Mesothelial cell of epicardium (in vitro differentiated cells): ENCODE data around the gene RUNX2. TPM values are rescaled to one million over a fixed set of nuclear protein-coding genes. Genes with fewer than 3 reads are reported as not detected.

Source experiments
- DNase-seq, 2 experiments: peaks; one replicate each; pipeline ENCODE4 v3.0.0; 2021; ENCODE audit warnings: low spot score in 2 of 2; ENCODE audit not compliant: unreplicated experiment in 2 of 2
- H3K27ac Mint-ChIP-seq: 2 replicates; pipeline ENCODE4 v1.8.0; 2021; ENCODE audit warnings: mixed read lengths
- H3K27me3 Mint-ChIP-seq: 2 replicates; pipeline ENCODE4 v1.8.0; 2021; ENCODE audit warnings: low read depth, mixed read lengths
- H3K36me3 Mint-ChIP-seq: 2 replicates; pipeline ENCODE4 v1.8.0; 2021; ENCODE audit warnings: mixed read lengths
- H3K4me1 Mint-ChIP-seq: 2 replicates; pipeline ENCODE4 v1.8.0; 2021; ENCODE audit warnings: mixed read lengths
- H3K4me3 Mint-ChIP-seq: 2 replicates; pipeline ENCODE4 v1.8.0; 2021; ENCODE audit warnings: mild to moderate bottlenecking, moderate library complexity, mixed read lengths
- H3K9me3 Mint-ChIP-seq: 2 replicates; pipeline ENCODE4 v1.8.0; 2021; ENCODE audit warnings: mixed read lengths
- total RNA-seq: library from RNA; stranded (reverse); gene quantifications from 3 replicates; pipeline ENCODE4 v1.2.1, GENCODE V29; 2021
- TF ChIP-seq, protein P1 (sequence below): fragments of 200-600 bp; sonication (generic); IDR thresholded peaks from one replicate; pipeline ENCODE4 v1.5.0; 2021; ENCODE audit warnings: antibody characterized with exemption; ENCODE audit not compliant: unreplicated experiment

RUNX2 gene
- total RNA-seq, 1 donor from 2014 or later: 4.4 TPM

DNA sequence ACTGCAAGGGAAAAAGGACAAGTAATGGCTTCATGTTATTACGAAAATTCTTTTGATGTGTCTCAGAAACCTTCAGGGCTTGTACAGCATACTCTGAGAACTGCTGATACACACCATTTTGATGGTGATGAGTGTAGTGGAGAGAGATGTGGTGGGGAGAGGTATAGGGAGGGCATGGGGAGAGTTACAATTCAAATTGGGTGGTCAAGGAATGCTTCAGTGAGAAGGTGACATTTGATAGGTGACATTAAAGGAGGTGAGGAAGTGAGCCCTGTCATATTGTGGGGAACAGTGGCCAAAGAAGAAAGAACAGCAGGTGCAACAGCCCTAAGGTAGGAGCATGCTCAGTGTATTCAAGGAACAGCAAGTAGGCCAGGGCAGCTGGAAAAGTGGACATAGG lies 368.6 kb downstream of the RUNX2 start:
- TF ChIP-seq, protein P1, sequence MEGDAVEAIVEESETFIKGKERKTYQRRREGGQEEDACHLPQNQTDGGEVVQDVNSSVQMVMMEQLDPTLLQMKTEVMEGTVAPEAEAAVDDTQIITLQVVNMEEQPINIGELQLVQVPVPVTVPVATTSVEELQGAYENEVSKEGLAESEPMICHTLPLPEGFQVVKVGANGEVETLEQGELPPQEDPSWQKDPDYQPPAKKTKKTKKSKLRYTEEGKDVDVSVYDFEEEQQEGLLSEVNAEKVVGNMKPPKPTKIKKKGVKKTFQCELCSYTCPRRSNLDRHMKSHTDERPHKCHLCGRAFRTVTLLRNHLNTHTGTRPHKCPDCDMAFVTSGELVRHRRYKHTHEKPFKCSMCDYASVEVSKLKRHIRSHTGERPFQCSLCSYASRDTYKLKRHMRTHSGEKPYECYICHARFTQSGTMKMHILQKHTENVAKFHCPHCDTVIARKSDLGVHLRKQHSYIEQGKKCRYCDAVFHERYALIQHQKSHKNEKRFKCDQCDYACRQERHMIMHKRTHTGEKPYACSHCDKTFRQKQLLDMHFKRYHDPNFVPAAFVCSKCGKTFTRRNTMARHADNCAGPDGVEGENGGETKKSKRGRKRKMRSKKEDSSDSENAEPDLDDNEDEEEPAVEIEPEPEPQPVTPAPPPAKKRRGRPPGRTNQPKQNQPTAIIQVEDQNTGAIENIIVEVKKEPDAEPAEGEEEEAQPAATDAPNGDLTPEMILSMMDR: no peak
- no peak overlapping the region for H3K27ac Mint-ChIP-seq
- H3K4me1 Mint-ChIP-seq: peaks cover 11% of the 10 kb centered on the region
- no peak overlapping the region for H3K4me3 Mint-ChIP-seq
- no peaks in the 10 kb centered on the region for H3K36me3 Mint-ChIP-seq
- H3K9me3 Mint-ChIP-seq: peaks cover 4% of the 10 kb centered on the region
- no peaks in the 10 kb centered on the region for H3K27me3 Mint-ChIP-seq
- DNase-seq: no peak

DNA sequence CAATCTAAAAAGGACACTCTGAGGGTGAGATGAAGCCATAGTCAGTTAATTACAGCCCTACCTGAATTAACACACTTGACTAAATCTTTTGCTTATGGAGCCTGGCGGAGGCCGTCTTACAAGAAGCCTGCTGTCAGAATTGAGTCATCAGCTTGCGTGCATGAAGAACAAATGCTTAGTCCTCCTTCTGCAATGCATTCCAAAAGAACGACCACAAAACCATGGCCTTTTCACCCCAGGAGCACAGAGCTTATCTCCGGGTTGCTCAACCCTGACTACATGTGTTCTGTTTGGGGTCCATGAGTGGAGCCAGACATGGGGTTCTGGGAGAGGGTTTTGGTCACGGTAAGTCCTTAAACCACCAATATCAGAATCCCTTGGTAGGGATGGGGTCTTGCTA lies 369.5 kb downstream of the RUNX2 start:
- Mint-ChIP-seq H3K36me3 (no peaks in the 10 kb centered on the region), H3K27me3 (no peaks in the 10 kb centered on the region)

GRCh38 chr6:45698046-45698445 lies 369.9 kb downstream of the RUNX2 start:
- Mint-ChIP-seq H3K36me3 (no peaks in the 10 kb centered on the region), H3K9me3 (peaks cover 4% of the 10 kb centered on the region), H3K27me3 (no peaks in the 10 kb centered on the region), H3K4me3 (no peak overlapping the region), H3K4me1 (peaks cover 11% of the 10 kb centered on the region), H3K27ac (no peak overlapping the region)
- DNase-seq: no peak
- TF ChIP-seq, protein P1: no peak

More for the DNA sequence above, 369.5 kb downstream of the RUNX2 start:
- no peak overlapping the region for H3K27ac Mint-ChIP-seq
- TF ChIP-seq, protein P1: no peak
- DNase-seq: no peak
- H3K4me3 Mint-ChIP-seq: no peak overlapping the region
- H3K4me1 Mint-ChIP-seq: peaks cover 11% of the 10 kb centered on the region
- peaks cover 4% of the 10 kb centered on the region for H3K9me3 Mint-ChIP-seq

- peaks cover 2% of the 10 kb centered on the region for H3K9me3 Mint-ChIP-seq
- H3K36me3 Mint-ChIP-seq: no peaks in the 10 kb centered on the region
- DNase-seq: no peak
- H3K4me1 Mint-ChIP-seq: peaks cover 11% of the 10 kb centered on the region
- no peak overlapping the region for H3K4me3 Mint-ChIP-seq
- TF ChIP-seq, protein P1: no peak
- H3K27ac Mint-ChIP-seq: no peak overlapping the region
- H3K27me3 Mint-ChIP-seq: no peaks in the 10 kb centered on the region
Observed at GRCh38 chr6:45699663-45700062, 371.5 kb downstream of the RUNX2 start.

GRCh38 chr6:45702849-45703739 lies 375.0 kb downstream of the RUNX2 start:
- TF ChIP-seq, protein P1: no peak
- no peak overlapping the region for H3K4me3 Mint-ChIP-seq
- peaks cover 9% of the 10 kb centered on the region for H3K4me1 Mint-ChIP-seq
- DNase-seq: no peak
- no peaks in the 10 kb centered on the region for H3K27me3 Mint-ChIP-seq
- no peak overlapping the region for H3K27ac Mint-ChIP-seq
- no peaks in the 10 kb centered on the region for H3K9me3 Mint-ChIP-seq
- no peaks in the 10 kb centered on the region for H3K36me3 Mint-ChIP-seq
